ENCODE results near the gene YKT6.

YKT6 gene

GRCh38 chr7:44153948-44154335, 46.8 kb upstream of the YKT6 start:
- H3K4me3 ChIP-seq (ENCODE audit: low read length) = no peak overlapping the region
- no peaks in the 10 kb centered on the region for H3K79me2 ChIP-seq (ENCODE audit: control insufficient read depth, low read length)
- no peak overlapping the region for H3K4me2 ChIP-seq (ENCODE audit: low read length)
- H3K27ac ChIP-seq (ENCODE audit: low read depth, low read length) = no peak overlapping the region
- no peaks in the 10 kb centered on the region for H3K9me3 ChIP-seq (ENCODE audit: control insufficient read depth, insufficient read depth, low read length)
- TF ChIP-seq EZH2phosphoT487 (IDR thresholded peaks at IDR 0.05; ENCODE audit: borderline replicate concordance, low read length) = no peak
- TF ChIP-seq, protein P1, sequence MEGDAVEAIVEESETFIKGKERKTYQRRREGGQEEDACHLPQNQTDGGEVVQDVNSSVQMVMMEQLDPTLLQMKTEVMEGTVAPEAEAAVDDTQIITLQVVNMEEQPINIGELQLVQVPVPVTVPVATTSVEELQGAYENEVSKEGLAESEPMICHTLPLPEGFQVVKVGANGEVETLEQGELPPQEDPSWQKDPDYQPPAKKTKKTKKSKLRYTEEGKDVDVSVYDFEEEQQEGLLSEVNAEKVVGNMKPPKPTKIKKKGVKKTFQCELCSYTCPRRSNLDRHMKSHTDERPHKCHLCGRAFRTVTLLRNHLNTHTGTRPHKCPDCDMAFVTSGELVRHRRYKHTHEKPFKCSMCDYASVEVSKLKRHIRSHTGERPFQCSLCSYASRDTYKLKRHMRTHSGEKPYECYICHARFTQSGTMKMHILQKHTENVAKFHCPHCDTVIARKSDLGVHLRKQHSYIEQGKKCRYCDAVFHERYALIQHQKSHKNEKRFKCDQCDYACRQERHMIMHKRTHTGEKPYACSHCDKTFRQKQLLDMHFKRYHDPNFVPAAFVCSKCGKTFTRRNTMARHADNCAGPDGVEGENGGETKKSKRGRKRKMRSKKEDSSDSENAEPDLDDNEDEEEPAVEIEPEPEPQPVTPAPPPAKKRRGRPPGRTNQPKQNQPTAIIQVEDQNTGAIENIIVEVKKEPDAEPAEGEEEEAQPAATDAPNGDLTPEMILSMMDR (IDR thresholded peaks at IDR 0.05; ENCODE audit: low read depth, low read length, poor library complexity, severe bottlenecking) = no peak
- H3F3A ChIP-seq (ENCODE audit: control insufficient read depth, insufficient read depth) = no peaks in the 10 kb centered on the region
- no peaks in the 10 kb centered on the region for H3K36me3 ChIP-seq (ENCODE audit: control insufficient read depth, low read length)
- no peaks in the 10 kb centered on the region for H4K20me1 ChIP-seq (ENCODE audit: control insufficient read depth, insufficient read depth, low read depth, low read length)
- H3K27me3 ChIP-seq (ENCODE audit: control insufficient read depth, low read length) = peaks cover 10% of the 10 kb centered on the region
- H3K9me2 ChIP-seq (replicated peaks; ENCODE audit: control insufficient read depth, low read length) = no peaks in the 10 kb centered on the region
- H3K4me1 ChIP-seq (ENCODE audit: control insufficient read depth, low read length) = no peaks in the 10 kb centered on the region

GRCh38 chr7:44154703-44155102, 46.1 kb upstream of the YKT6 start:
- H3K36me3 ChIP-seq (ENCODE audit: control insufficient read depth, low read length) = no peaks in the 10 kb centered on the region
- no peak for TF ChIP-seq EZH2phosphoT487 (IDR thresholded peaks at IDR 0.05; ENCODE audit: borderline replicate concordance, low read length)
- H4K20me1 ChIP-seq (ENCODE audit: control insufficient read depth, insufficient read depth, low read depth, low read length) = no peaks in the 10 kb centered on the region
- H3K4me2 ChIP-seq (ENCODE audit: low read length) = no peak overlapping the region
- no peaks in the 10 kb centered on the region for H3F3A ChIP-seq (ENCODE audit: control insufficient read depth, insufficient read depth)
- H3K9me3 ChIP-seq (ENCODE audit: control insufficient read depth, insufficient read depth, low read length) = no peaks in the 10 kb centered on the region
- no peaks in the 10 kb centered on the region for H3K4me1 ChIP-seq (ENCODE audit: control insufficient read depth, low read length)
- no peak overlapping the region for H3K27ac ChIP-seq (ENCODE audit: low read depth, low read length)
- no peaks in the 10 kb centered on the region for H3K9me2 ChIP-seq (replicated peaks; ENCODE audit: control insufficient read depth, low read length)
- H3K27me3 ChIP-seq (ENCODE audit: control insufficient read depth, low read length) = peaks cover 10% of the 10 kb centered on the region
- no peak overlapping the region for H3K4me3 ChIP-seq (ENCODE audit: low read length)
- H3K79me2 ChIP-seq (ENCODE audit: control insufficient read depth, low read length) = no peaks in the 10 kb centered on the region

GRCh38 chr7:44155191-44156185, 45.3 kb upstream of the YKT6 start:
- Histone ChIP-seq H3K9me2 (replicated peaks; ENCODE audit: control insufficient read depth, low read length) (no peaks in the 10 kb centered on the region), H3F3A (ENCODE audit: control insufficient read depth, insufficient read depth) (no peaks in the 10 kb centered on the region), H3K4me1 (ENCODE audit: control insufficient read depth, low read length) (no peaks in the 10 kb centered on the region), H3K4me2 (ENCODE audit: low read length) (no peak overlapping the region), H4K20me1 (ENCODE audit: control insufficient read depth, insufficient read depth, low read depth, low read length) (no peaks in the 10 kb centered on the region), H3K27ac (ENCODE audit: low read depth, low read length) (no peak overlapping the region), H3K27me3 (ENCODE audit: control insufficient read depth, low read length) (peaks cover 10% of the 10 kb centered on the region), H3K79me2 (ENCODE audit: control insufficient read depth, low read length) (no peaks in the 10 kb centered on the region), H3K36me3 (ENCODE audit: control insufficient read depth, low read length) (no peaks in the 10 kb centered on the region), H3K9me3 (ENCODE audit: control insufficient read depth, insufficient read depth, low read length) (no peaks in the 10 kb centered on the region), H3K4me3 (ENCODE audit: low read length) (no peak overlapping the region)
- TF ChIP-seq EZH2phosphoT487 (IDR thresholded peaks at IDR 0.05; ENCODE audit: borderline replicate concordance, low read length) = no peak
- TF ChIP-seq, protein P1 (IDR thresholded peaks at IDR 0.05; ENCODE audit: low read depth, low read length, poor library complexity, severe bottlenecking) = no peak

GRCh38 chr7:44156453-44157010, 44.2 kb upstream of the YKT6 start:
- H3K27ac ChIP-seq (ENCODE audit: low read depth, low read length) = no peak overlapping the region
- no peak overlapping the region for H3K4me3 ChIP-seq (ENCODE audit: low read length)
- H3K27me3 ChIP-seq (ENCODE audit: control insufficient read depth, low read length) = peaks cover 10% of the 10 kb centered on the region
- no peaks in the 10 kb centered on the region for H3K9me3 ChIP-seq (ENCODE audit: control insufficient read depth, insufficient read depth, low read length)
- no peak overlapping the region for H3K4me2 ChIP-seq (ENCODE audit: low read length)
- H4K20me1 ChIP-seq (ENCODE audit: control insufficient read depth, insufficient read depth, low read depth, low read length) = no peaks in the 10 kb centered on the region
- TF ChIP-seq, protein P1 (IDR thresholded peaks at IDR 0.05; ENCODE audit: low read depth, low read length, poor library complexity, severe bottlenecking) = no peak
- TF ChIP-seq EZH2phosphoT487 (IDR thresholded peaks at IDR 0.05; ENCODE audit: borderline replicate concordance, low read length) = no peak
- H3K4me1 ChIP-seq (ENCODE audit: control insufficient read depth, low read length) = no peaks in the 10 kb centered on the region
- no peaks in the 10 kb centered on the region for H3K36me3 ChIP-seq (ENCODE audit: control insufficient read depth, low read length)
- no peaks in the 10 kb centered on the region for H3K79me2 ChIP-seq (ENCODE audit: control insufficient read depth, low read length)
- no peaks in the 10 kb centered on the region for H3K9me2 ChIP-seq (replicated peaks; ENCODE audit: control insufficient read depth, low read length)
- H3F3A ChIP-seq (ENCODE audit: control insufficient read depth, insufficient read depth) = no peaks in the 10 kb centered on the region

Data from DOHH2 (cell line).